Mammary epithelial cell (primary cell): ENCODE results near the gene ACTL9.

Experiments
- EZH2 ChIP-seq: IDR thresholded peaks from 2 replicates; pipeline ENCODE4 v1.6.1; 2012; ENCODE audit warnings: low read length, inconsistent platforms, borderline replicate concordance
- TF ChIP-seq, protein P1 (sequence below), 2 donors: IDR thresholded peaks in 1 of 2; conservative IDR thresholded peaks in 1 of 2; 2 replicates each; pipeline ENCODE4 v1.5.1; 2011 to 2012; ENCODE audit warnings: inconsistent platforms in 2 of 2, low read length in 2 of 2, mild to moderate bottlenecking in 2 of 2, control low read depth in 1 of 2, low read depth in 1 of 2; ENCODE audit not compliant: insufficient read depth in 1 of 2; ENCODE audit errors: extremely low read depth in 1 of 2

DNA sequence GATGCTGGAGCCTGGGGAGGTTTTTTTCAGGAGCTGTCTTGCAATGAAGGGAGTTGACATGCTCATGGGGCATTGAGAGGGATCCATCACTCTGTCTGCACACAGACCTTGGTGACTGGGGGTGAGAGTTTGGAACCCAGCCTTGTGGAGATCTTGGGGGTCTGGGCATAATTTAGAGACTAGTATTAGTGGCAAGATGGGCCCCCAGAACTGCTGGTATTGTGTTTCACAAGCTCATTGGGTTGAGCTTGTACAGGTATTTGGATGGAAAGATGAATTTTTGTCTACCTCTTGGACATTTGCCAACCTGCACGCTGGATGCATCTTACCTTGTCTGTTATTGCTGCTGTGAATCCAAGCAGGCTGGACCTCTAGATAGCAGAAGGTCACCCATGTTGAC is 22.7 kb upstream of the ACTL9 start, which contains the start of gene OR2Z1:
- TF ChIP-seq, protein P1, sequence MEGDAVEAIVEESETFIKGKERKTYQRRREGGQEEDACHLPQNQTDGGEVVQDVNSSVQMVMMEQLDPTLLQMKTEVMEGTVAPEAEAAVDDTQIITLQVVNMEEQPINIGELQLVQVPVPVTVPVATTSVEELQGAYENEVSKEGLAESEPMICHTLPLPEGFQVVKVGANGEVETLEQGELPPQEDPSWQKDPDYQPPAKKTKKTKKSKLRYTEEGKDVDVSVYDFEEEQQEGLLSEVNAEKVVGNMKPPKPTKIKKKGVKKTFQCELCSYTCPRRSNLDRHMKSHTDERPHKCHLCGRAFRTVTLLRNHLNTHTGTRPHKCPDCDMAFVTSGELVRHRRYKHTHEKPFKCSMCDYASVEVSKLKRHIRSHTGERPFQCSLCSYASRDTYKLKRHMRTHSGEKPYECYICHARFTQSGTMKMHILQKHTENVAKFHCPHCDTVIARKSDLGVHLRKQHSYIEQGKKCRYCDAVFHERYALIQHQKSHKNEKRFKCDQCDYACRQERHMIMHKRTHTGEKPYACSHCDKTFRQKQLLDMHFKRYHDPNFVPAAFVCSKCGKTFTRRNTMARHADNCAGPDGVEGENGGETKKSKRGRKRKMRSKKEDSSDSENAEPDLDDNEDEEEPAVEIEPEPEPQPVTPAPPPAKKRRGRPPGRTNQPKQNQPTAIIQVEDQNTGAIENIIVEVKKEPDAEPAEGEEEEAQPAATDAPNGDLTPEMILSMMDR (conservative IDR thresholded peaks at IDR 0.05 in 1 of 2, IDR thresholded peaks at IDR 0.05 in 1 of 2; ENCODE audit: extremely low read depth in 1 of 2, insufficient read depth in 1 of 2, low read depth in 1 of 2, low read length in 2 of 2): no peak
- TF ChIP-seq EZH2: no peak
